Brain pericyte (primary cell): ENCODE results near the gene SPDYC.

Experiments
- DNase-seq: peaks from one replicate; pipeline ENCODE4 v3.0.0-alpha.2; 2012; ENCODE audit warnings: low read depth, low spot score

SPDYC gene, protein sequence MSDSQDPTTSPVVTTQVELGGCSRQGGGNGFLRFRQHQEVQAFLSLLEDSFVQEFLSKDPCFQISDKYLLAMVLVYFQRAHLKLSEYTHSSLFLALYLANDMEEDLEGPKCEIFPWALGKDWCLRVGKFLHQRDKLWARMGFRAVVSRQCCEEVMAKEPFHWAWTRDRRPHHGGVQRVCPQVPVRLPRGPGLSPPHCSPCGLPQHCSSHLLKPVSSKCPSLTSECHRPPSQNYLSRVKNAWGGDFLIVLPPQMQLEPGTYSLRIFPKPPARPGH

GRCh38 chr11:65170058-65170534 lies at the start of gene SPDYC:
Gene SPDYC (plus strand): TSS chr11:65170233. CDS start chr11:65171358, 1,125 bp downstream.
- DNase-seq: no peak

GRCh38 chr11:65120831-65121230 lies 49.2 kb upstream of the SPDYC start:
- DNase-seq: no peak

DNA sequence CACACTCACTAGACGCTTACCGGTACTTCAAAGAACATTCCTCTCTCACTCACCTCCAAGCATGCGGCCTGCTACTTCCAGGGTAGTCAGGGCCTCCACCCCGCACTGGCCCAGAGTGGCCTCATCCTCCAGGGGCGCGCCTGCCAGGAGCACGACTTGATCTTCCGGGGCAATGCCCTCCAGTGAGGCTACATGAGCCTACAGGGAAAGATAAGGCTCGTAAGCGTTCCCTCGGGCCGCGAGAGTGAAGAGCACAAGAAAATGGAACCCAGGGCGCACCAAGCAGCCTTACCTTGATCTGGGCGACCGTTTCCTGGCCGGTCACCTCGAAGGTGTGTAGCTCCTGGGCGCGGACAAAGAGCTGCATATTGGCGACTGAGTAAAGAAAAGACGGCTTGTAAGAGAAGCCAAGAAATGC lies 48.6 kb upstream of the SPDYC start:
- no peak for DNase-seq

DNA sequence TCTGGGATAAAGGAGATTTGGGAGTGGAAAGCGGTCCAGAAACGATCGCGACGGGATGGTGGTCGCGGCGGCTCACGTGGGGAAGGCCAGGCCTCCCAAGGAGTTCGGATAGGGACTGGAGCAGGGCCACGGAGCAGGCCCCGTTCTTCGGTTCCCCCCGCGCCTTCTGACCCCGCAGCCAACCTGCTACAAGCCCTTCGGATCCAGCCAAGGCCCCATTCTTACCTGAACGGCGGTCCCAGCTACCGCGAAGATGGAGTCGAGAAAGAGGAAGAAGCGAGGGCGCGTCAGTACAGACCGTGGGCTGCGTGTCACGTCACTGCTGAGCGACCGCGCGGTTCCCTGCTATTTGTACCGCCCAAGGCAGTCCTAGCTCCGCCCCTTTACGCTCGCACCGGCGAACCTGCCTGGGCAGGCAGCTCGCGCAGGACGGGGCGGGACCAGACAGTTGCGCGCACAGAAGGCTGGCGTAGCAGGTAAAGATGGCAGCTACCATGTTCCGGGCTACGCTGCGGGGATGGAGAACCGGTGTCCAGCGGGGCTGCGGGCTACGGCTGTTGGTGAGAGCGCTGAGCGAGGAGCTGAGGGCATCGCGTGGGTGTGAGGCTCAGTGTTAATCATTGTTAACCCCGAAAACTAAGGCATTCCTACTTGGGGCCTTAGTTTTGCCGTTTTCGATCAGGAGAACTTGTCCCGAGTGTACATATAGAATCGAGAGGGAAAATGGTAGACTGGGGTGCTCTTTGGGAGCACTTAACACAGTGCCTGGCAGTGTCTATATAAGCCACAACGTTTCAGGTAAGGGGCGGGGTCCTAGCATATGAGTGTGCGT lies 48.0 kb upstream of the SPDYC start, which contains the start of the genes FAU and MRPL49:
Gene FAU, minus strand, starts transcription at position 270 of the 832 bp plus-strand sequence. CDS start 321 bp downstream, outside the sequence.
Gene MRPL49, plus strand, starts transcription at position 457 of the 832 bp plus-strand sequence. Its CDS starts 26 bp downstream, at position 483.
- peak; percentile 90 for DNase-seq

DNA sequence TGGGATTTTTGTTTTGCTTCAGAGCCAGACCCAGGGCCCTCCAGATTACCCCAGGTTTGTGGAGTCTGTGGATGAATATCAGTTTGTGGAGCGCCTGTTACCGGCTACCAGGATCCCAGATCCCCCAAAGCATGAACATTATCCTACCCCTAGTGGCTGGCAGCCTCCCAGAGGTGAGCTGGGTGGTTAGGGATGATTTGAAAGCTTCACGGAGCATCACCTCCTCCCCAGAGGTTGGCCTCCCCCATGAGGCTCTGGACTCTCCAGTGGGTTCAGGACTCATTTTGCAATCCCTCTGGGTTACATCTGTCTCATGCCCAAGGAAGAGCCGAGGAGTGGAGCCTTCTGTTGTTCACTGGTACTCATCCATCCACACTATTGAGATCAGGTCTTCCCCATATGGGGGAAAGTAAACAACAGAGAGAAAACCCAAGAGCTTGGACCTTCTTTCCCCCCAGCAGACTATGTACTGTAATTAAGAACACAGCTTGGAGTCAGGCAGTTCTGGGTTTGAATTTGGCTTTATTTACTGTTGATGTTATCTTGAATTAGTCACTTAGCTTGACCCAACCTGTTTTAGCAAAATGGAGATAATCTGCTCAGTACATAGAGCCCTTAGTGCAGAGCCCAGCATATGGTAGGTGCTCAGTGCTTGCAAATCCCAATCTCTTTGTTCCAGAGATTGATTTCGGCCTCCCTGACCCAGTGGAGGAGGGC lies 45.4 kb upstream of the SPDYC start:
- no peak for DNase-seq

GRCh38 chr11:65125197-65126056 lies 44.6 kb upstream of the SPDYC start:
- DNase-seq: no peak

DNA sequence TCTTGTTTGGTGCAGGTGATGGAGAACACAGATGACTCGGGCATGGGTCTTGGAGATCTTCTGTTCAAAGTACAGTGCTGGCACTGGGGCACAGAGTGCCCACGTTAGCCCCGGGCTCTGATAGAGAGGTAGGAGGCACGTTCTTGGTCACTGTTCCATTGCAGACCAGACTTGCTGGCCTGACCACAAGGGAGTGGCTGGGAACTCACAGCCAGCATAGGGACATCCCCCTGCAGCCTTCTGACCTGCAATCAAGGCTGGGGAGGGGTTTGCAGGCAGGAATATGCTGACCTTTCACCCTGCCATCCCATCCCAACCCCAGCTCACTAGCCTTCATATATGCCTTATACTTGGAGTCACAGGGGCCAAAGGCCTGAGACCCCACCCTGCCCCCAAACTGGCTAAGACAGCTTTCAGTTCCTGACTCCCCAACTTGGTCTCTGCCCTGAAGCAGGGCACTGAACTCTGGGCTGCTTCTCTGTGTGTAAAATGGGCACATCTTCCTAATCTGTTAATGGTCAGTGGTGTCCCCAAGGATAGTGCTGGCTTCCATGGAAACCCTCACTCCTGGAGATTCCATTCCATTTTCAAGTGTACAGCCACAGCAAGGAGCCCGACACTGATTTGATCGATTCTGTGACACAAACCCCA lies 43.3 kb upstream of the SPDYC start:
- no peak for DNase-seq

DNA sequence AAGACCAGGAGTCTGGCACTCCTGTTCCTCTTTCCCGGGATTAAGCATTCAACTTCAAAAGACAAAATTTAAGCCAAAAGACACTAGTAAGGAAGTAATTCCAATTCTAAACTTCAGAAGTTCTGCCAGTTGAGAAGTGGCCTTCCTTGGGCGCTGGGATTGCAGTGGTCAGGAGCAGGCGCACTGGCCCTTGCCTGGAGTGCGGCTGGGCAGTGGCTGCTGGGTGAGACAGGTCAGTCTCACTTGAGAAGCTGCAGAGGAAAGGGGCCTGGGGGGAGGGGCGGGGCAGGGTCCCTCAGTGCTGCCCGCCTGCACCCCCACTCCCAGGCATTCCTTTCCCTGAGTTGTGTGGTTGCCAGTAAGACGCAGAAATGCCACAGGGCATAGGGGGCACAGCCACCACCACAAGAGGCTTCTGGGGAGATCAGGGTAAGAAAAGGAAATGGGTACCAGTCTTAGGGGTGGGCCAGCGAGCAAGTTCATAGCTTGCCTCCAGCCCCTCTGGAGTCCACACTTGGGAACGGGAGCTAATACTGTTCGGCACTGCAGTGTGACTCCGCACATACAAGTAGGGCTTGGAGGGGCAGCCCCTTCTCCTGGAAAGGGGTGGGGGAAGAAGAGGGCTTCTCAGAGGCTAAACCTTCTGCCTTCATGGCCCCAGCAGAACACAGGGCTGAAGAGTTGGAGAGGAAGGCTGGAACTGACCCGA lies 42.4 kb upstream of the SPDYC start:
- DNase-seq: no peak

GRCh38 chr11:65128182-65129145 lies 41.6 kb upstream of the SPDYC start:
- no peak for DNase-seq

- DNase-seq: no peak
Observed at GRCh38 chr11:65129649-65130441, 40.2 kb upstream of the SPDYC start.

GRCh38 chr11:65130631-65131416 lies 39.2 kb upstream of the SPDYC start:
- DNase-seq: no peak

GRCh38 chr11:65131417-65131776 lies 38.6 kb upstream of the SPDYC start:
- no peak for DNase-seq

DNA sequence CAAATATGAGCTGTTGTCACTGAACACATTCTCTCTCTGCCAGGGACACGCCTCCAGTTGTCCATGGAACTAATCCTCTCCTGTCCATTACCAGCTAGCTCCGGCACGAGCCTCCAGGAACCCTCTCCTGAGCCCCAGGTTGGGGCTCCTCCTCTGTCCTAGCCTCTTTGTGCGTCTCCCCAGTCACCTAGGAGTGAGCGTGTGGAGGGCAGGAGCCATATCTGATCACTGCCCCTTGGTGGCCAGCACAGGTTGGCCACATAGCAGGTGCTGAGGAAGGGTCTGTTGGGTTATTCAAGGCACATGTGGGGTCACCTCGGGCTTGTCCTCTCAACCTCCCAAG lies 38.2 kb upstream of the SPDYC start:
- DNase-seq: no peak

- DNase-seq: no peak
Observed at GRCh38 chr11:65132238-65132987, 37.6 kb upstream of the SPDYC start.

- DNase-seq: no peak
Observed at GRCh38 chr11:65132988-65133700, 36.9 kb upstream of the SPDYC start.

GRCh38 chr11:65133724-65134123 lies 36.3 kb upstream of the SPDYC start:
- no peak for DNase-seq
